ENCODE data around the gene CYSRT1. TPM values are rescaled to one million over a fixed set of nuclear protein-coding genes. Genes with fewer than 3 reads are reported as not detected.
A peak's percentile ranks its signal among the peaks of the same experiment; 100 is the strongest.

CYSRT1 gene
- total RNA-seq, 2 donors from 2014 or later = 0.64 TPM; not detected in 1

GRCh38 chr9:137194388-137194787, 30.6 kb upstream of the CYSRT1 start:
- no peaks in the 10 kb centered on the region for H3K36me3 ChIP-seq
- no peak for TF ChIP-seq CTCF (IDR thresholded peaks at IDR 0.05)
- no peaks in the 10 kb centered on the region for H3K27me3 ChIP-seq
- peak overlapping the region; percentile 21 for H3K4me3 ChIP-seq
- no peak for DNase-seq
- no peaks in the 10 kb centered on the region for H3K9me3 ChIP-seq
- H3K27ac ChIP-seq = peak overlapping the region; percentile 90
- intact Hi-C loops (cut with DNase I) = no loop called here
- peaks cover 42% of the 10 kb centered on the region for H3K4me1 ChIP-seq
- peak overlapping the region; percentile 54 to 86 for H3K9ac ChIP-seq (ENCODE audit: low read depth in 2 of 2, low read length in 2 of 2)

DNA sequence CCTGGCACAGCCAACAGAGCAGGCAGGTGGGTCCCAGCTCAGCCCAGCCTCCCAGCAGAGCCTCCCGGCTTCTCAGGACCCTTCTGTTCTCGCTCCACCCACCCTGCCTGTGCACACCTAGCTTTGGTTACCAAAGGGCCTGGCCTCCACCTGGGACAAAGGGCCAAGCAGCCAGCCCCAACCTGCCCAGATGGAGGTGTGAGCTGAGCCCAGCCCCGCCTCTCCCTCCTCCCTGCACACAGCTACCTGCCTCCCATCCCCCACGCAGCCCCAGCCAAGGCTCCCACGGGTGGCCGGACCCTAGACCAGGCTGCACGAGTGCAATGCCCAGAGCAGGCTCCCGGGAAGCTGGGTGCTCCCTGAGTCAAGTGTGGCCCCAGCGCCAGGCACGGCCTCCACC, 30.1 kb upstream of the CYSRT1 start:
- H3K36me3 ChIP-seq = no peaks in the 10 kb centered on the region
- H3K27me3 ChIP-seq = no peaks in the 10 kb centered on the region
- no peaks in the 10 kb centered on the region for H3K9me3 ChIP-seq
- H3K4me1 ChIP-seq = peaks cover 37% of the 10 kb centered on the region
- TF ChIP-seq CTCF (IDR thresholded peaks at IDR 0.05) = no peak
- DNase-seq = peak; percentile 84
- H3K27ac ChIP-seq = peak overlapping the region; percentile 90
- intact Hi-C loops (cut with DNase I) = no loop called here
- H3K4me3 ChIP-seq = peak overlapping the region; percentile 21
- H3K9ac ChIP-seq (ENCODE audit: low read depth in 2 of 2, low read length in 2 of 2) = peak overlapping the region; percentile 54 to 86

GRCh38 chr9:137195525-137196220, 29.3 kb upstream of the CYSRT1 start:
- H3K36me3 ChIP-seq = no peaks in the 10 kb centered on the region
- H3K9ac ChIP-seq (ENCODE audit: low read depth in 2 of 2, low read length in 2 of 2) = peak overlapping the region; percentile 73 to 86
- H3K27ac ChIP-seq = peak overlapping the region; percentile 90
- intact Hi-C loops (cut with DNase I) = no loop called here
- peaks cover 29% of the 10 kb centered on the region for H3K4me1 ChIP-seq
- no peak for TF ChIP-seq CTCF (IDR thresholded peaks at IDR 0.05)
- peak; percentile 96 for DNase-seq
- peak overlapping the region; percentile 50 for H3K4me3 ChIP-seq
- no peaks in the 10 kb centered on the region for H3K9me3 ChIP-seq
- H3K27me3 ChIP-seq = no peaks in the 10 kb centered on the region

GRCh38 chr9:137198051-137198901, 26.7 kb upstream of the CYSRT1 start:
- intact Hi-C loops (cut with DNase I) = no loop called here
- H3K4me3 ChIP-seq = peak overlapping the region; percentile 50
- no peaks in the 10 kb centered on the region for H3K36me3 ChIP-seq
- peak; percentile 91 for DNase-seq
- peak overlapping the region; percentile 90 for H3K27ac ChIP-seq
- H3K27me3 ChIP-seq = no peaks in the 10 kb centered on the region
- TF ChIP-seq CTCF (IDR thresholded peaks at IDR 0.05) = no peak
- H3K9ac ChIP-seq (ENCODE audit: low read depth in 2 of 2, low read length in 2 of 2) = peak overlapping the region; percentile 87 to 92
- peaks cover 33% of the 10 kb centered on the region for H3K4me1 ChIP-seq
- no peaks in the 10 kb centered on the region for H3K9me3 ChIP-seq

- H3K4me3 ChIP-seq = peak overlapping the region; percentile 50
- H3K36me3 ChIP-seq = no peaks in the 10 kb centered on the region
- DNase-seq = peak; percentile 61
- no peaks in the 10 kb centered on the region for H3K27me3 ChIP-seq
- no peaks in the 10 kb centered on the region for H3K9me3 ChIP-seq
- peak overlapping the region; percentile 90 for H3K27ac ChIP-seq
- intact Hi-C loops (cut with DNase I) = no loop called here
- H3K4me1 ChIP-seq = peaks cover 33% of the 10 kb centered on the region
- TF ChIP-seq CTCF (IDR thresholded peaks at IDR 0.05) = no peak
- H3K9ac ChIP-seq (ENCODE audit: low read depth in 2 of 2, low read length in 2 of 2) = peak overlapping the region; percentile 87 to 92
These were observed 26.1 kb upstream of the CYSRT1 start for GRCh38 chr9:137198902-137199283.
